Activated CD4-positive, alpha-beta T cell treated with anti-CD3 and anti-CD28 coated beads for 48 hours (primary cell): Measurements from ENCODE around the gene VPS4A.

Source experiments
- DNase-seq: peaks from one replicate; pipeline ENCODE4 v3.0.0-alpha.2; 2020

The VPS4A gene

DNA sequence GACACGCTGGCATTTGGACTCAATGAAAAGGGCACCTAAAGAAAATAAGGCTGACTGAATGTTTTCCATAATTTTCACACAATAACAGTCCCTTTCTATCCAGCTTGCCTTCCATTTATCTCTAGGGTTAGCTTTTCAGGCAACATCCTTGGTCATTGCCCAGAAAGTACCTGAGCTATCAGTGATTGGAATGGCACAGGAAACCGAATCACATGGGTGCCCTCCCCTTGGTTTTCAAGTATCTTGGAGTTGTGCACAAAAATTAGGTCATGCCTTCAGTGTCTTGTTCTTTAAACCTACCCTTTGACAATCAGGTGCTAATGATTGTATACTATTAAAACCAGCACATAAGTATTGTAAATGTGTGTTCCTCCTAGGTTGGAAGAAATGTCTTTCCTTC is 3.3 kb upstream of the VPS4A start:
- DNase-seq: no peak

GRCh38 chr16:69309316-69309715 is 1.8 kb upstream of the VPS4A start:
- no peak for DNase-seq

- peak; percentile 56 for DNase-seq
These were observed 610 bp downstream of the VPS4A start for GRCh38 chr16:69311533-69312387.

DNA sequence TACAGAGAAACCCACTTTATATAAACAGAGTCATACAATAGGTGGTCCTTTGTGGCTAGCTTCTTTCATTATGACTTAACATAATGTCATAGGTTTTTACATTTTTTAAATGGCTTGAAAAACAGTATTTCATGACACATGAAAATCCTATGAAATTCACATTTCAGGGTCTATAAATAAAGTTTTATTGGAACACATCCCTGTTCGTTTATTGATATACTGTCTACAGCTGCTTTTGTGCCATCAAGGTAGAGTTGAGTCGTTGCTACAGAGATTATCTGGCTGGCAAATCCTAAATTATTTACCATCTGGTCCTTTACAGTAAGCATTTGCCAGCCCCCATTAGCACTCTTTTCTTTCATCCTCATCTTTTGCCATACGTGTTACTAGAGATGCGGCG is 2.3 kb downstream of the VPS4A start:
- DNase-seq: no peak

GRCh38 chr16:69314534-69314933 is 3.4 kb downstream of the VPS4A start:
- no peak for DNase-seq

DNA sequence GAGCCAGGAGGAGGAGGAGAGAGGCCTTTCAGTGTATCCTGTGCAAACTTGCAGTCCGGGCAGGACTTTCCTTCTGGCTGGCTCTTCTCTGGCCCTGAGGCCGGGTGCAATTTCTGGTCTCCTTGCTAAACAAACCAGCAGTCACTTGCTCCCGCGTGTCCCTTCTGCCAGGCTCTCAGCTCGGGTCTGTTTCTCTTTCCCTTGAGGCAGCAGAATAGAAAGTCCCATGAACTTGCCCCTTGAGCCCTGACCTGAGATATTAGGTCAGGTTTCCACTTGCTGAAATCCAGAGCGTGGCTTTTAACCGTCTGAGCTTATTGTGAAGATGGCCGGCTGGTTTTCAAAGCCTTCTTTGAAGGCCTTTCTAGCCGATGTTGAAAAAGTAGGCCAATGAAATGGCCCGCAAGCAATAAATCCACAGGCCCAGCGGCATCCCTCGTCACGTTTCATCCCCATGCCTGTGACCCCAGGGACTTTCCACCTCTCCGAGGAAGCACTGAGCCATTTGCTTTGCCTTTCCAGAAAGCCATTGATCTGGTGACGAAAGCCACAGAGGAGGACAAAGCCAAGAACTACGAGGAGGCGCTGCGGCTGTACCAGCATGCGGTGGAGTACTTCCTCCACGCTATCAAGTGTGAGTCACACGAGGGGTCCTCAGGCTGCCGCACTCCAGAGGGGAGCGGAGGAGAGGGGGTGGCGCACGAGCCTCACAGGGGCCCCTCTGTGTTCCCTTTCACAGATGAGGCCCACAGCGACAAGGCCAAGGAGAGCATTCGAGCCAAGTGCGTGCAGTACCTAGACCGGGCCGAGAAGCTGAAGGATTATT is 4.5 kb downstream of the VPS4A start:
- DNase-seq: no peak

- no peak for DNase-seq
These were observed 5.5 kb downstream of the VPS4A start for GRCh38 chr16:69316595-69317034.

GRCh38 chr16:69318177-69318910 is 7.2 kb downstream of the VPS4A start:
- DNase-seq: no peak

DNA sequence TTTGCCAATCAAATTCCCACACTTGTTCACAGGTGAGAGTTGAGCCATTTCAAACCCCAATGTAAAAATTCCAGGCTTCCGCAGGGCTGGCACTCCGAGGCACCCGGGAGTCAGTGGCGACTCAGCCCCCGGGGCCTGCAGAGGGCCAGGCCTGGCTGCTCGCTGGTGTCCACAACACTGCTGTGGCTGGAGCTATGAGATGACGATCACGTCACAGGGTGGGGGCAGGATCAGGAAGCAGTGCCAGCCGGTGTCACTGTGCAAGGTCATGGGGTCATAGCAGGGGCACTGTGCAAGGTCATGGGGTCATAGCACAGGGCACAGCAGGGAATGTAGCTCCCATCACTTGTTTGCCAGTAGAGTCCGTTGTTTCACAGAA is 7.8 kb downstream of the VPS4A start:
- DNase-seq: no peak

DNA sequence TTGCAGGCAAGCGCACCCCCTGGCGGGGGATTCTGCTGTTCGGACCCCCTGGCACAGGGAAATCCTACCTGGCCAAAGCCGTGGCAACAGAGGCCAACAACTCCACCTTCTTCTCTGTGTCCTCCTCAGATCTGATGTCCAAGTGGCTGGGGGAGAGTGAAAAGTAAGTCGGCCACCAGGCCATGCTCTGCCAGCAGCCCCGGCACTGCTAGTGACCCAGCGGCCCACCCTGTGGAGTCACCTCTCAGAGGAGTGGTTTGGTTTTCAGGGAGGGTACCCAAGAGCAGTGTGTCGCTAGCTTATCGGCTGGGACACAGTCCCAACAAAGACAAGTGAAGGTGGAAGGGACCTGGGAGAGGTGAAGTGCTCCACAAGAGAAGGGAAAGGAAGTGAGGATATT is 8.2 kb downstream of the VPS4A start:
- DNase-seq: no peak

- DNase-seq: no peak
These were observed 8.9 kb downstream of the VPS4A start for GRCh38 chr16:69319826-69320739.

GRCh38 chr16:69320740-69321073 is 9.6 kb downstream of the VPS4A start:
- no peak for DNase-seq

DNA sequence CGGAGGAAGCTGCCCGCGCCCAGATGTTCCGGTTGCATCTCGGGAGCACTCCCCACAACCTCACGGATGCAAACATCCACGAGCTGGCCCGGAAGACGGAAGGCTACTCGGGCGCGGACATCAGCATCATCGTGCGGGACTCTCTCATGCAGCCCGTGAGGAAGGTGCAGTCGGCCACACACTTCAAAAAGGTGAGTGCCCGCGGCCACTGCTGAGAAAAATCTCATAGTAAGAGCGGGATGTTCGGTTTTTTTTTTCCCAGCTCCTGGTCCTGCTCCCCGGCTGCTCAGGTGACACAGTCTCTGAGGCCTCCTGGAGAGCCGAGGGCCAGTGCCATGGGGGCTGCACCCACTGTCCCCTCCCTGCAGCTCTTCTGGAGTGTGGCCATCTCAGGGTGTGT is 9.9 kb downstream of the VPS4A start:
- DNase-seq: no peak

- no peak for DNase-seq
These were observed 11.2 kb downstream of the VPS4A start for GRCh38 chr16:69322343-69322742.

DNA sequence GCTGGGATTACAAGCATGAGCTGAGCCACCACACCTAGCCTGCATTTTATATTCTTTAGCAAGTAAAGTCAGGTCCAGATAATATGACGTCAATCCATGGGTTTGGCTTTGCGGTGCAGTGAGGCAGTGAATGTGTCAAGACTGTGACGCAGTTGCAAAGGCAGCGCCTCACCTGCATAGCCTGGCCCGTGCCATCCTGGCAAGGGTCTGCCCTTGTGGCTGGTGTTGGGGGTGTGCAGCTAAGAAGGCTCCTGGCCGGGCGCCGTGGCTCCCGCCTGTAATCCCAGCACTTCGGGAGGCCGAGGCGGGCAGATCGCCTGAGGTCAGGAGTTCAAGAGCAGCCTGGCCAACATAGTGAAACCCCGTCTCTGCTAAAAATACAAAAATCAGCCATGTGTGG is 12.3 kb downstream of the VPS4A start:
- no peak for DNase-seq

DNA sequence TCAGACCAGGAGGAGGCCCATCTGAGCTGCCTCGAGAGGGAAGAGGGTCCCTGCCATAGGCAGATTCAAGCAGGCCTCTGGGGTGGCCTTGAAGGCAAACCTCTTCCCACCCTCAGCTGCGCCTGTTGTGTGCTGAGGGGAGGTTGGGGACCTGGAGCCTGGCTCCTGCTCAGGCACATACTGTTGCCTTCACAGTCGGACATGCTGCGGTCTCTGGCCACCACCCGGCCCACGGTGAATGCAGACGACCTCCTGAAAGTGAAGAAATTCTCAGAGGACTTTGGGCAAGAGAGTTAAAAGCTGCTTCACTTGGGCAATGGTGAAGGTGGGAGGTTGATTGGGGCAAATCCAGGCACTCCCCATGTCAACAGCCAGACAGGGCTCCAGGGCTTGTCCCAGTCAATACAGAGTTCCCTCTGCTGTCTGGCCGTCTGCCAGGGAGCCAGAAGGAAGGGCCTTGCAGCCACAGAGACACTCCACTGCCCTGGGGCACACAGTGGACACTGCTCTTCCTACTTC is 12.9 kb downstream of the VPS4A start:
- no peak for DNase-seq

GRCh38 chr16:69324585-69325253 is 13.6 kb downstream of the VPS4A start:
- no peak for DNase-seq

DNA sequence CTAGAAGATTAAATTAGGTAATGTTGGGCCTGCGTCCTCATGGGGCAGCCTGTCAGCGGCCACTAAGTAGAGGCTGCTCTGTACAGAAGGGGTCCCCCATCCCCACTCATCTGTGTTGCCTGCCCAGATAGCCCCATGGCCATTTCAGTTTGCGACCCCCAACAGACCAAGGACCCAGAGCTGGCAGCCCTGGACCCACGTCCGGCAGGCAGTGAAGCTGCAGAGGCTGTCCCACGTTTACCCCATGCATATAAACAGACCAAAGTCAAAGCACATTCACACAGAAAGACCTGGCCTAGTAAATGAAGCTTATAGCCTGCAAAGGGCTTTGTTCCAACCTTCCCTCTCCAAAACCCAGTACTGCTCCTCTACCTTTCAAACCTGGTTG is 14.6 kb downstream of the VPS4A start:
- DNase-seq: no peak

- DNase-seq: no peak
These were observed 15.2 kb downstream of the VPS4A start for GRCh38 chr16:69326172-69326873.

DNA sequence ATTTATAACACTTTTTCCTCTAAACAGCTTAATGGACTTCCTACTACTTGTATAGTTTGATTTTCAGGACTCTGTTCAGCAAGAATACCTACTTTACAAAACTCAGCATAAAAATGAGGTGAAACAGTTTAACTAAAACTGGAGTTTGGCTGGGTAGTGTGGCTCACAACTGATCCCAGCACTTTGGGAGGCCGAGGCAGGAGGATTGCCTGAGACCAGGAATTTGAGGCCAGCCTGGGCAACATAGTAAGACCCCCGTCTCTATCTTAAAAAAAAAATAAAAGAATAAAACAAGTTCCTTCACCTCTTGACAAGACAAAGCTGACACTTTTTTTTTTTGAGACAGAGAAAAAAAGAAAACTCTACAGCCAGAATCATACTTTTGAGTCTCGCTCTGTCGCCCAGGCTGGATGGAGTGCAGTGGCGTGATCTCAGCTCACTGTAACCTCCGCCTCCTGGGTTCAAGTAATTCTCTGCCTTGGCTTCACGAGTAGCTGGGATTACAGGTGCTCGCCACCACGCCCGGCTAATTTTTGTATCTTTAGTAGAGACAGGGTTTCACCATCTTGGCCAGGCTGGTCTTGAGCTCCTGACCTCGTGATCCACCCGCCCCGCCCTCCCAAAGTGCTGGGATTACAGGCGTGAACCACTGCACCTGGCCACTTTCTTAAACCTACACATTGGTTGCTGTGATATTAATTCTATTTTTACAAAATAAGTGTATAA is 16.6 kb downstream of the VPS4A start:
- no peak for DNase-seq
